Tibial nerve (tissue), 4 donors: ENCODE results near the gene ANO6. TPM values are rescaled to one million over a fixed set of nuclear protein-coding genes. Genes with fewer than 3 reads are reported as not detected.

ENCODE experiments used
- DNase-seq, 2 donors: peaks; one replicate each; pipeline ENCODE4 v3.0.0-alpha.2; 2019; ENCODE audit warnings: low spot score in 2 of 2
- H3K27ac ChIP-seq, 4 donors: fragments of 200-600 bp; sonication (generic) in 3 of 4; one replicate each; pipeline ENCODE4 v1.5.1; 2017 to 2019; ENCODE audit warnings: mild to moderate bottlenecking in 1 of 4
- H3K27me3 ChIP-seq, 2 donors: fragments of 200-600 bp; sonication (generic) in 1 of 2; one replicate each; pipeline versions ENCODE4 v1.5.1 to v1.6.0; 2017 to 2019
- H3K36me3 ChIP-seq, 3 donors: fragments of 200-600 bp; sonication (generic); one replicate each; pipeline ENCODE4 v1.5.1; 2018 to 2019
- H3K4me1 ChIP-seq, 4 donors: fragments of 200-600 bp; sonication (generic) in 3 of 4; one replicate each; pipeline ENCODE4 v1.5.1; 2017 to 2019
- H3K4me3 ChIP-seq, 4 donors: fragments of 200-600 bp; sonication (generic) in 3 of 4; one replicate each; pipeline ENCODE4 v1.5.1; 2017 to 2019; ENCODE audit warnings: mild to moderate bottlenecking in 1 of 4, moderate library complexity in 1 of 4
- H3K9me3 ChIP-seq, 4 donors: fragments of 200-600 bp; sonication (generic) in 3 of 4; one replicate each; pipeline ENCODE4 v1.5.1; 2017 to 2019
- EP300 ChIP-seq, 2 donors: sonication (generic); formaldehyde crosslinking; IDR thresholded peaks; one replicate each; pipeline ENCODE4 v1.6.1; 2017; ENCODE audit warnings: antibody characterized with exemption in 2 of 2, mild to moderate bottlenecking in 1 of 2
- POLR2A ChIP-seq, 2 donors: fragments of 450-650 bp; IDR thresholded peaks; one replicate each; pipeline ENCODE4 v1.6.1; 2017; ENCODE audit warnings: antibody characterized with exemption in 2 of 2, mild to moderate bottlenecking in 2 of 2, moderate library complexity in 2 of 2
- WGBS, 2 donors: methylation state at CpG; one replicate each; pipeline ENCODE4 v1.1.5; 2018; 5-methylcytosine and 5-hydroxymethylcytosine counted together
- total RNA-seq, 4 donors: library from RNA; depleted of rRNA; stranded (reverse); fragments of >200 nt; gene quantifications; one replicate each; pipeline ENCODE4 v1.1.0, GENCODE V29; 2016
- TF ChIP-seq, protein P1 (sequence below), 5 experiments: fragments of 200-600 bp in 3 of 5; fragments of 450-650 bp in 2 of 5; sonication (generic) in 3 of 5; IDR thresholded peaks; one replicate each; pipeline ENCODE4 v1.5.1; 2016 to 2019; ENCODE audit warnings: antibody characterized with exemption in 5 of 5, mild to moderate bottlenecking in 3 of 5, moderate library complexity in 2 of 5

The ANO6 gene
- total RNA-seq, 4 donors from 2014 or later, result 44.1 to 52.2 (median 45.3) TPM

DNA sequence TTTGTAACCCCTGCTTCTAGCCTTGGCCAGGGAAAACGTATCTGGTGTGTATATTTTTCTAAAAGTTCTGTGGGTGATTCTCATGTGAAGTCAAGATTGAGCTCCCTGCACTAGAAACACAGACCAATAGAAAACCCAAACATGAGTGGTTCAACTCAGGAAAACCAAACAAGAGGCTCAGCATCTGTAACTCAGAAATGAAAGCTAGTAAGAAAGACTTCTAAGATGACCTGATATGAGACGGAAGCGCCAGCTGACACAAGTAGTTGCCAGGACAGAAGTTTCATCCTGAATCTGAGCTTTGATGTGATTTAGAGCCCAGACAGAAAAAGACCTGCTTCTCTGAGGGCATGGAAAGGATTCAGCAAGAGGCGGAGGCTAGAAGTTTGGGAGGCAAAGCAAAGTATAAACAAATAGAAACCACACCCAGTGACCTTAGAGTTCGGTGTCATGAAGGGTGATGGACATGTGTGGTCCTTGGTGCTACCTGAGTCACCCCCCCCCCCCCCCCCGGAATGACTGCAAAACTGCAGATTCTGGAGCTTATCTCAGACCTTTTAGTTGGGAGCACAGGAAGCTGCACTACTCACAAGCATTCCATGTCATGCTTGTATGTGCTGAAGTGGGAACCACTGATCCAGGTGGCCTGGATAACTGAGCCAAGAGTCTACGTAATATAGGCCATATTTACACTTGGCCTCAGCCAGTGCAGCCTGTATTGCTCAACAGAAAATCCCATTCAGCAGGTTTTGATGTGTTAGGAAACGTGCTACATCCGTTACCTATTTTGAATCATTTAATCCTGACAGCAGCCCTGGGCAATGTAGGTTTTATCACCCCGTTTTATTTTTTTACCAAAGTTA lies 191.3 kb downstream of the ANO6 start:
- peaks cover 0 to 68% (median 0%) of the 10 kb centered on the region in 3 donors for H3K36me3 ChIP-seq
- 84 to 86% methylated on average over 10 of the region's 10 CpGs for WGBS, 2 donors

GRCh38 chr12:45407981-45408728 lies 192.3 kb downstream of the ANO6 start:
- Histone ChIP-seq H3K27ac (no peak overlapping the region), H3K36me3 (peaks cover 0 to 72% (median 0%) of the 10 kb centered on the region in 3 donors)

More for the DNA sequence above, 191.3 kb downstream of the ANO6 start:
- no peaks in the 10 kb centered on the region for H3K9me3 ChIP-seq
- no peak for DNase-seq
- no peak overlapping the region for H3K4me3 ChIP-seq
- H3K27ac ChIP-seq, result no peak overlapping the region
- TF ChIP-seq EP300 (IDR thresholded peaks at IDR 0.05) (no peak), POLR2A (IDR thresholded peaks at IDR 0.05) (no peak)
- TF ChIP-seq, protein P1, sequence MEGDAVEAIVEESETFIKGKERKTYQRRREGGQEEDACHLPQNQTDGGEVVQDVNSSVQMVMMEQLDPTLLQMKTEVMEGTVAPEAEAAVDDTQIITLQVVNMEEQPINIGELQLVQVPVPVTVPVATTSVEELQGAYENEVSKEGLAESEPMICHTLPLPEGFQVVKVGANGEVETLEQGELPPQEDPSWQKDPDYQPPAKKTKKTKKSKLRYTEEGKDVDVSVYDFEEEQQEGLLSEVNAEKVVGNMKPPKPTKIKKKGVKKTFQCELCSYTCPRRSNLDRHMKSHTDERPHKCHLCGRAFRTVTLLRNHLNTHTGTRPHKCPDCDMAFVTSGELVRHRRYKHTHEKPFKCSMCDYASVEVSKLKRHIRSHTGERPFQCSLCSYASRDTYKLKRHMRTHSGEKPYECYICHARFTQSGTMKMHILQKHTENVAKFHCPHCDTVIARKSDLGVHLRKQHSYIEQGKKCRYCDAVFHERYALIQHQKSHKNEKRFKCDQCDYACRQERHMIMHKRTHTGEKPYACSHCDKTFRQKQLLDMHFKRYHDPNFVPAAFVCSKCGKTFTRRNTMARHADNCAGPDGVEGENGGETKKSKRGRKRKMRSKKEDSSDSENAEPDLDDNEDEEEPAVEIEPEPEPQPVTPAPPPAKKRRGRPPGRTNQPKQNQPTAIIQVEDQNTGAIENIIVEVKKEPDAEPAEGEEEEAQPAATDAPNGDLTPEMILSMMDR (IDR thresholded peaks at IDR 0.05), result no peak
- H3K27me3 ChIP-seq, result no peaks in the 10 kb centered on the region
- H3K4me1 ChIP-seq, result no peaks in the 10 kb centered on the region

DNA sequence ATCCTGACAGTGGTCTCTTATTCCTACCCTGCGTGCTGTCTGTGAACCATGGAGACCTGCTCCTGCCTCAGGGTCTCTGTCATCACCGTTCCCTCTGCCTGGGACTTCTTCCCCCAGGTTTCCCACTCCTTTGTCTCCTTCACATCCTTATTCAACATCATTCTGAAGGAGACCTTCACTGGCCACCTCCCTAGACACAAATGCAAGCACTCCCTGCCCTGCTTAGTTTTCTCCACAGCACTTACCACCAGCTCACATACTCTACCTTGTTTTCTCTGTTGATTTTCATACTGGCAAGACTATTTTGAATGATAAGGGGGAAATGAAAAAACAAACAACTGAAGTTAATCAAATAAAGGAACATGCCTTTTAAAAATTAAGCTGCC lies 192.8 kb downstream of the ANO6 start:
- no peak for TF ChIP-seq EP300 (IDR thresholded peaks at IDR 0.05)
- TF ChIP-seq, protein P1 (IDR thresholded peaks at IDR 0.05), result no peak
- TF ChIP-seq POLR2A (IDR thresholded peaks at IDR 0.05), result no peak
- Histone ChIP-seq H3K4me1 (no peaks in the 10 kb centered on the region), H3K9me3 (no peaks in the 10 kb centered on the region), H3K27ac (no peak overlapping the region), H3K36me3 (peaks cover 0 to 71% (median 0%) of the 10 kb centered on the region in 3 donors), H3K27me3 (no peaks in the 10 kb centered on the region), H3K4me3 (no peak overlapping the region)
- no peak for DNase-seq
- 73 to 85% methylated on average over 2 of the region's 2 CpGs for WGBS, 2 donors

More at GRCh38 chr12:45407981-45408728, 192.3 kb downstream of the ANO6 start:
- H3K4me1 ChIP-seq, result no peaks in the 10 kb centered on the region
- no peaks in the 10 kb centered on the region for H3K9me3 ChIP-seq
- no peaks in the 10 kb centered on the region for H3K27me3 ChIP-seq
- TF ChIP-seq POLR2A (IDR thresholded peaks at IDR 0.05) (no peak), EP300 (IDR thresholded peaks at IDR 0.05) (no peak)
- TF ChIP-seq, protein P1 (IDR thresholded peaks at IDR 0.05), result no peak
- 79 to 83% methylated on average over 10 of the region's 10 CpGs for WGBS, 2 donors
- H3K4me3 ChIP-seq, result no peak overlapping the region
- no peak for DNase-seq

DNA sequence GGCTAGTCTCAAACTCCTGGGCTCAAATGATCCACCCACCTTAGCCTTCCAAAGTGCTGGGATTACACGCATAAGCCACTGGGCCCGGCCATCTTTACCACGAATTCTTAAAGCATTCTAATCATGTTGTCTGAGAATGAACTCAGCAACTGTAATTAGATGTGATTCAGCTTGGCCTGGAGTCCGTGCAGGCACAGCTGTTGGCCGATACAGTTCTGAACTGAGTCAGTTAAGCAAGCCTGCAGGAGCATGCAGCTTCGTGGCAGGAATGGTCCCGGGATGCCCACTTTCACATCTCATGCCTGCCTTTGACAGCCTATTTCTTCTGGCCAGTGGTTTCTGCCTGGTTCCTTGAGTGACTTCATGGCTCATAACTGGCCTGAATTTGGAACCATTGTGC lies 194.1 kb downstream of the ANO6 start:
- H3K27me3 ChIP-seq, result no peaks in the 10 kb centered on the region
- WGBS, 2 donors, result 90% methylated on average over 7 of the region's 7 CpGs
- H3K27ac ChIP-seq, result no peak overlapping the region
- TF ChIP-seq, protein P1 (IDR thresholded peaks at IDR 0.05), result no peak
- TF ChIP-seq EP300 (IDR thresholded peaks at IDR 0.05) (no peak), POLR2A (IDR thresholded peaks at IDR 0.05) (no peak)
- H3K9me3 ChIP-seq, result no peaks in the 10 kb centered on the region
- H3K36me3 ChIP-seq, result peaks cover 0 to 65% (median 0%) of the 10 kb centered on the region in 3 donors
- H3K4me1 ChIP-seq, result no peaks in the 10 kb centered on the region
- DNase-seq, result no peak
- no peak overlapping the region for H3K4me3 ChIP-seq

DNA sequence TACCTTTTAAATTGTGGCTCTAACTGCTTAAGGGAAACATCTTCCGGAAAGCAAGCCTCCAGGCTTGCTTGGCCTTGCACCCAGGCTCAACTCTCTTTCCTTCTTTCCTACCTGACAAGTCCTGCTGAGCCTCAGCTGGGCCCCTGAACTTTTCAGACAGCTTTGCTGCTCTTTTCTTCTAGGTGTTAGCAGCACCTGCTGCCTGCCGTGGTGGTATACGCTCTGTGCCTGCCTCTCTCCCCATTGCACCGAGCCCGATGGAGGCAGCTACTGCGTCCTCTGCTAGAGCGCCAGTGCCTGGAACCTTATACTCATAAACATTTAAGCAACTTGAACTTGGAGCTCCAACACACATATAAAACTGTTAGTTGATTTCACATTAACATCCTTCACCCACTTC lies 195.7 kb downstream of the ANO6 start:
- H3K27ac ChIP-seq, result no peak overlapping the region
- no peaks in the 10 kb centered on the region for H3K9me3 ChIP-seq
- peaks cover 0 to 82% (median 0%) of the 10 kb centered on the region in 3 donors for H3K36me3 ChIP-seq
- H3K4me3 ChIP-seq, result no peak overlapping the region
- no peaks in the 10 kb centered on the region for H3K4me1 ChIP-seq
- DNase-seq, result no peak
- H3K27me3 ChIP-seq, result no peaks in the 10 kb centered on the region
- WGBS, 2 donors, result 96 to 97% methylated on average over 7 of the region's 7 CpGs
- TF ChIP-seq POLR2A (IDR thresholded peaks at IDR 0.05) (no peak), EP300 (IDR thresholded peaks at IDR 0.05) (no peak)
- TF ChIP-seq, protein P1 (IDR thresholded peaks at IDR 0.05), result no peak
